ENCODE measurements around the gene PCDHGC4.

- TF ChIP-seq POLR2A (IDR thresholded peaks at IDR 0.05; ENCODE audit: low read length), result no peak
- no peak for TF ChIP-seq GATA1 (IDR thresholded peaks at IDR 0.05; ENCODE audit: low read depth, low read length)
Measured at GRCh38 chr5:141494761-141495452, 10.1 kb downstream of the PCDHGC4 start.
